Measurements from ENCODE around the gene CREB1. TPM values are rescaled to one million over a fixed set of nuclear protein-coding genes. Genes with fewer than 3 reads are reported as not detected.

The CREB1 gene
- total and polyA plus RNA-seq, 10 of the 15 experiments (the other 5 are each of a cell fraction or from before 2014, with no cell fraction given): 13.4 to 76.9 (median 39.5) TPM

DNA sequence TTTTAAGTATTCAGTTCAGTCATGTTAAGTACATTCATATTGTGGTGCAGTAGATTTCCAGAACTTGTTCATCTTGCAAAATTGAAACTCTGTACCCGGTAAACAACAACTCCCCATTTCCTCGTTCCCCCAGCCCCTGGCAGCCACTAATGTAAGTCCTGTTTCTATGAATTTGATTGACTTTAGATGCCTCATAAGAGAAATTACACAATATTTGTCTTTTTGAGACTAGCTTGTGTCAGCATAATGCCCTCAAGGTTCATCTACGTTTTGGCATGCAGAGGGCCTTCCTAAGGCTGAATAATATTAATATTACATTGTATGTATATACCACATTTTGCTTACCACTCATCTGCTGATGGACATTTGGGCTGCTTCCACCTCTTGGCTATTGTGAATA is 64.5 kb downstream of the CREB1 start:
- no peaks in the 10 kb centered on the region for H3K4me1 ChIP-seq (ENCODE audit: control insufficient read depth, insufficient read depth, low read length)
- no TSS peak for BruUV-seq (replicated peaks)
- no peak for FAIRE-seq
- TF ChIP-seq TCF3 (IDR thresholded peaks at IDR 0.05; ENCODE audit: borderline replicate concordance, insufficient read depth, low read depth, low read length): no peak
- no peak for TF ChIP-seq FOXK2 (IDR thresholded peaks at IDR 0.05)
- TF ChIP-seq MEF2B (IDR thresholded peaks at IDR 0.05; ENCODE audit: partially characterized antibody, poor library complexity, severe bottlenecking): no peak
- no peak for TF ChIP-seq CREB1 (IDR thresholded peaks at IDR 0.05; ENCODE audit: low read depth)
- TF ChIP-seq SIN3A (IDR thresholded peaks at IDR 0.05; ENCODE audit: low read depth, low read length): no peak
- no peak for TF ChIP-seq ZNF384 (IDR thresholded peaks at IDR 0.05; ENCODE audit: borderline replicate concordance, low read depth, low read length)
- no peak for TF ChIP-seq SIX5 (IDR thresholded peaks at IDR 0.05; ENCODE audit: low read depth, low read length, severe bottlenecking)
- intact Hi-C loops (cut with micrococcal nuclease; ENCODE audit: unreplicated experiment) (no loop called here), in situ Hi-C loops (cut with MboI) (no loop called here)
- DNase-seq (ENCODE audit: low read depth, low spot score): no peak
- no peak overlapping the region for H3K4me2 ChIP-seq (ENCODE audit: control insufficient read depth, insufficient read depth)
- H2AFZ ChIP-seq (ENCODE audit: control insufficient read depth, low read depth, low read length): no peak overlapping the region
- no peaks in the 10 kb centered on the region for H3K27me3 ChIP-seq (replicated peaks in 1 of 2; ENCODE audit: control insufficient read depth in 2 of 2, insufficient read depth in 2 of 2, low read length in 1 of 2)
- WGBS (ENCODE audit: insufficient coverage, insufficient replicate concordance, low lambda C conversion rate, missing lambda C conversion rate): 32% methylated on average over 3 of the region's 3 CpGs
- CTCF ChIA-PET: interaction anchor here (1.4 kb wide), 1 partner anchor 7 kb away, joined by 3 read pairs; no protein-coding TSS in a partner anchor
- H3K27ac ChIP-seq (ENCODE audit: control insufficient read depth, insufficient read depth): no peak overlapping the region
- H3K36me3 ChIP-seq (ENCODE audit: control insufficient read depth in 2 of 2, insufficient read depth in 2 of 2, low read length in 1 of 2): peaks cover 3 to 22% of the 10 kb centered on the region in 2 experiments
- POLR2A ChIA-PET: no interaction called here
- H3K4me3 ChIP-seq: no peak overlapping the region
- no peak overlapping the region for H3K9ac ChIP-seq (ENCODE audit: control insufficient read depth, insufficient read depth, low read length)
- SMC1A ChIA-PET (ENCODE audit: uncharacterized antibody, unreplicated experiment): interaction anchor here (1.0 kb wide), 1 partner anchor 20 kb away, joined by 3 read pairs; no protein-coding TSS in a partner anchor
- H3K9me3 ChIP-seq (replicated peaks; ENCODE audit: control insufficient read depth, insufficient read depth, low read length): peaks cover 7% of the 10 kb centered on the region; the same call in 2 of the 3 replicates
- no peaks in the 10 kb centered on the region for H4K20me1 ChIP-seq (ENCODE audit: control insufficient read depth, insufficient read depth)
- ATAC-seq: no peak
- RAD21 ChIA-PET (ENCODE audit: unreplicated experiment): interaction anchor here (0.9 kb wide), 1 partner anchor 12 kb away, joined by 3 read pairs; no protein-coding TSS in a partner anchor
- no peaks in the 10 kb centered on the region for H3K79me2 ChIP-seq (ENCODE audit: control insufficient read depth, insufficient read depth, low read length)

DNA sequence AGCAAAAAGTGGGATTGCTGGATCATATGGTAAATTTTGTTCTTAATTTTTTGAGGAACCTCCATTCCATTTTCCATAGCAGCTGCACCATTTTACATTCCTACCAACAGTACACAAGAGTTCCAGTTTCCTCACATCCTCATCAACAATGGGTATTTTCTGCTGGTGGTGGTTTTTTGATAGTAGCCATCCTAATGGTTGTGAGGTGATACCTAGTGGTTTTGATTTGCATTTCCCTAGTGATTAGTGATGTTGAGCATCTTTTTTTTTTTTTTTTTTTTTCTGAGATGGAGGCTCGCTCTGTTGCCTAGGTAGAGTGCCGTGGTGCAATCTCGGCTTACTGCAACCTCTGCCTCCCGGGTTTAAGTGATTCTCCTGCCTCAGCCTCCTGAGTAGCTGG is 65.0 kb downstream of the CREB1 start:
- Histone ChIP-seq H3K4me1 (ENCODE audit: control insufficient read depth, insufficient read depth, low read length) (no peaks in the 10 kb centered on the region), H2AFZ (ENCODE audit: control insufficient read depth, low read depth, low read length) (no peak overlapping the region), H3K4me3 (no peak overlapping the region), H3K36me3 (ENCODE audit: control insufficient read depth in 2 of 2, insufficient read depth in 2 of 2, low read length in 1 of 2) (peaks cover 3 to 20% of the 10 kb centered on the region in 2 experiments), H3K9ac (ENCODE audit: control insufficient read depth, insufficient read depth, low read length) (no peak overlapping the region), H4K20me1 (ENCODE audit: control insufficient read depth, insufficient read depth) (no peaks in the 10 kb centered on the region), H3K9me3 (replicated peaks; ENCODE audit: control insufficient read depth, insufficient read depth, low read length) (peaks cover 7% of the 10 kb centered on the region; the same call in 2 of the 3 replicates), H3K27ac (ENCODE audit: control insufficient read depth, insufficient read depth) (no peak overlapping the region), H3K79me2 (ENCODE audit: control insufficient read depth, insufficient read depth, low read length) (no peaks in the 10 kb centered on the region), H3K4me2 (ENCODE audit: control insufficient read depth, insufficient read depth) (no peak overlapping the region), H3K27me3 (replicated peaks in 1 of 2; ENCODE audit: control insufficient read depth in 2 of 2, insufficient read depth in 2 of 2, low read length in 1 of 2) (no peaks in the 10 kb centered on the region)
- POLR2A ChIA-PET: interaction anchor here (0.7 kb wide), 1 partner anchor 1768 kb away, joined by 8 read pairs; no protein-coding TSS in a partner anchor
- in situ Hi-C loops (cut with MboI): no loop called here
- CTCF ChIA-PET: no interaction called here
- ATAC-seq (peak; percentile 52), FAIRE-seq (no peak), DNase-seq (ENCODE audit: low read depth, low spot score) (no peak)
- RAD21 ChIA-PET (ENCODE audit: unreplicated experiment): no interaction called here
- WGBS (ENCODE audit: insufficient coverage, insufficient replicate concordance, low lambda C conversion rate, missing lambda C conversion rate): 80% methylated on average over 2 of the region's 4 CpGs
- SMC1A ChIA-PET (ENCODE audit: uncharacterized antibody, unreplicated experiment): interaction anchor here (0.9 kb wide), 1 partner anchor 62 kb away, joined by 3 read pairs; no protein-coding TSS in a partner anchor
- BruUV-seq (replicated peaks): no TSS peak
- intact Hi-C loops (cut with micrococcal nuclease; ENCODE audit: unreplicated experiment): no loop called here
- TF ChIP-seq CEBPB (IDR thresholded peaks at IDR 0.05; ENCODE audit: borderline replicate concordance in 1 of 2, low read depth in 2 of 2, low read length in 2 of 2) (no peak), GABPA (IDR thresholded peaks at IDR 0.05; ENCODE audit: low read depth) (no peak), BACH1 (IDR thresholded peaks at IDR 0.05; ENCODE audit: borderline replicate concordance) (no peak), MTA2 (IDR thresholded peaks at IDR 0.05; ENCODE audit: low read depth) (no peak), NFIC (IDR thresholded peaks at IDR 0.05; ENCODE audit: low read depth, low read length) (no peak), EGR1 (IDR thresholded peaks at IDR 0.05; ENCODE audit: borderline replicate concordance in 1 of 2, low read depth in 2 of 2, low read length in 2 of 2) (no peak), KAT2A (conservative IDR thresholded peaks at IDR 0.05; ENCODE audit: control insufficient read depth, low read depth, low read length) (no peak)
- TF ChIP-seq, protein P1, sequence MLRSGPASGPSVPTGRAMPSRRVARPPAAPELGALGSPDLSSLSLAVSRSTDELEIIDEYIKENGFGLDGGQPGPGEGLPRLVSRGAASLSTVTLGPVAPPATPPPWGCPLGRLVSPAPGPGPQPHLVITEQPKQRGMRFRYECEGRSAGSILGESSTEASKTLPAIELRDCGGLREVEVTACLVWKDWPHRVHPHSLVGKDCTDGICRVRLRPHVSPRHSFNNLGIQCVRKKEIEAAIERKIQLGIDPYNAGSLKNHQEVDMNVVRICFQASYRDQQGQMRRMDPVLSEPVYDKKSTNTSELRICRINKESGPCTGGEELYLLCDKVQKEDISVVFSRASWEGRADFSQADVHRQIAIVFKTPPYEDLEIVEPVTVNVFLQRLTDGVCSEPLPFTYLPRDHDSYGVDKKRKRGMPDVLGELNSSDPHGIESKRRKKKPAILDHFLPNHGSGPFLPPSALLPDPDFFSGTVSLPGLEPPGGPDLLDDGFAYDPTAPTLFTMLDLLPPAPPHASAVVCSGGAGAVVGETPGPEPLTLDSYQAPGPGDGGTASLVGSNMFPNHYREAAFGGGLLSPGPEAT (IDR thresholded peaks at IDR 0.05; ENCODE audit: low read depth): no peak
- TF ChIP-seq, protein P2, sequence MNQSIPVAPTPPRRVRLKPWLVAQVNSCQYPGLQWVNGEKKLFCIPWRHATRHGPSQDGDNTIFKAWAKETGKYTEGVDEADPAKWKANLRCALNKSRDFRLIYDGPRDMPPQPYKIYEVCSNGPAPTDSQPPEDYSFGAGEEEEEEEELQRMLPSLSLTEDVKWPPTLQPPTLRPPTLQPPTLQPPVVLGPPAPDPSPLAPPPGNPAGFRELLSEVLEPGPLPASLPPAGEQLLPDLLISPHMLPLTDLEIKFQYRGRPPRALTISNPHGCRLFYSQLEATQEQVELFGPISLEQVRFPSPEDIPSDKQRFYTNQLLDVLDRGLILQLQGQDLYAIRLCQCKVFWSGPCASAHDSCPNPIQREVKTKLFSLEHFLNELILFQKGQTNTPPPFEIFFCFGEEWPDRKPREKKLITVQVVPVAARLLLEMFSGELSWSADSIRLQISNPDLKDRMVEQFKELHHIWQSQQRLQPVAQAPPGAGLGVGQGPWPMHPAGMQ (IDR thresholded peaks at IDR 0.05; ENCODE audit: borderline replicate concordance): no peak
